Ovary (tissue), 9 donors: ENCODE results near the gene AKAP7. TPM values are rescaled to one million over a fixed set of nuclear protein-coding genes. Genes with fewer than 3 reads are reported as not detected.
"Not testable (repeated sequence)": the region's sequence is repeated elsewhere in the genome, so short reads cannot be mapped to it uniquely, and the experiment has no call there.

Experiments
- DNase-seq, 5 donors: peaks; one replicate each; pipeline ENCODE4 v3.0.0-alpha.2; 2019 to 2020
- H3K27ac ChIP-seq, 2 donors: fragments of 200-600 bp; one replicate each; pipeline versions ENCODE4 v1.5.1 to v1.8.0; 2019 to 2022
- H3K27me3 ChIP-seq: fragments of 200-600 bp; one replicate; pipeline ENCODE4 v1.8.0; 2022
- H3K36me3 ChIP-seq: fragments of 200-600 bp; sonication (generic); one replicate; pipeline ENCODE4 v1.5.1; 2019
- H3K4me1 ChIP-seq: one replicate; pipeline ENCODE4 v1.8.1; 2013; ENCODE audit warnings: mild to moderate bottlenecking, moderate library complexity; ENCODE audit not compliant: insufficient read depth
- H3K4me3 ChIP-seq: fragments of 200-600 bp; sonication (generic); one replicate; pipeline ENCODE4 v1.5.1; 2017
- H3K9me3 ChIP-seq, 2 donors: fragments of 200-600 bp in 1 of 2; sonication (generic) in 1 of 2; one replicate each; pipeline versions ENCODE4 v1.5.1 to v1.8.1; 2013 to 2019; ENCODE audit warnings: mild to moderate bottlenecking in 1 of 2, moderate library complexity in 1 of 2
- CTCF ChIP-seq, 3 donors: fragments of 450-650 bp in 2 of 3; fragments of 200-600 bp in 1 of 3; IDR thresholded peaks; one replicate each; pipeline versions ENCODE4 v1.5.1 to v1.8.0; 2016 to 2022; ENCODE audit warnings: antibody characterized with exemption in 3 of 3, mild to moderate bottlenecking in 1 of 3
- EP300 ChIP-seq: sonication (generic); formaldehyde crosslinking; IDR thresholded peaks from one replicate; pipeline ENCODE4 v1.6.1; 2017; ENCODE audit warnings: antibody characterized with exemption
- POLR2A ChIP-seq: fragments of 450-650 bp; IDR thresholded peaks from one replicate; pipeline ENCODE4 v1.6.1; 2017; ENCODE audit warnings: antibody characterized with exemption, mild to moderate bottlenecking, moderate library complexity
- WGBS, 3 donors: extraction: QIAGEN DNeasy Blood & Tissue Kit in 1 of 3; methylation state at CpG; one replicate each; pipeline versions ENCODE4 v1.1.5 to v1.1.7; 2013 to 2017; 5-methylcytosine and 5-hydroxymethylcytosine counted together
- intact Hi-C, 4 donors: fragments of 100-400 bp; cut with DNase I; formaldehyde crosslinking; loops; one replicate each; pipeline versions ENCODE4 v1.11.0 to v1.15.1; 2022 to 2023
- polyA plus RNA-seq, 2 donors: library from polyadenylated mRNA; stranded (reverse); fragments of 200-250 nt in 1 of 2; fragments of 350-450 nt in 1 of 2; fragmentation: Illumina TruSeq in 1 of 2; extraction: RNeasy Lipid Tissue Mini Kit (QIAGEN cat#74804) in 1 of 2; gene quantifications; one replicate each; pipeline ENCODE4 v1.2.3, GENCODE V29; 2013 to 2014
- total RNA-seq, 7 donors: library from RNA; depleted of rRNA in 2 of 7; stranded (reverse); fragments of >200 nt in 2 of 7; fragmentation: NEBNext Ultra II Directional in 3 of 7; extraction: Animal tissue kit (Norgen Biotek cat#: 25700) in 3 of 7; gene quantifications; one replicate each; pipeline versions ENCODE4 v1.1.0 to v1.2.4, GENCODE V29; 2016 to 2023
- donor health status: DM: no; HTN: no; CAD: no; lungs with moderate emphysema.
- donor health status: DM: no; HTN: no; CAD: no.
- donor health status: Bipolar disorder and iron deficiency.
- donor health status: DM: yes; HTN: yes; CAD: no.
- donor health status: DM: no; HTN: no; CAD: no.
- donor health status: DM: yes; HTN: yes; CAD: no.

The AKAP7 gene
- total and polyA plus RNA-seq, 9 donors: 8.4 to 38.5 (median 31.1) TPM

- intact Hi-C loops: no loop called here
These were observed 123.7 kb downstream of the AKAP7 start for GRCh38 chr6:131258816-131259476.

GRCh38 chr6:131260960-131261359 is 125.7 kb downstream of the AKAP7 start:
- H3K4me3 ChIP-seq, H3K36me3 ChIP-seq, H3K27me3 ChIP-seq, intact Hi-C loops, H3K9me3 ChIP-seq, H3K27ac ChIP-seq, H3K4me1 ChIP-seq, DNase-seq: not testable (repeated sequence)
- 87 to 98% (median 94%) methylated on average over 6 of the region's 6 CpGs for WGBS, 3 donors

More at GRCh38 chr6:131258816-131259476, 123.7 kb downstream of the AKAP7 start:
- H3K4me3 ChIP-seq: no peak overlapping the region
- no peak overlapping the region for H3K27ac ChIP-seq
- 24 to 37% (median 34%) methylated on average over 4 of the region's 4 CpGs for WGBS, 3 donors
- H3K9me3 ChIP-seq: no peaks in the 10 kb centered on the region
- H3K27me3 ChIP-seq: no peaks in the 10 kb centered on the region
- TF ChIP-seq CTCF (IDR thresholded peaks at IDR 0.05): no peak
- no peak for TF ChIP-seq EP300
- no peaks in the 10 kb centered on the region for H3K36me3 ChIP-seq
- no peak for DNase-seq
- H3K4me1 ChIP-seq: no peaks in the 10 kb centered on the region

GRCh38 chr6:131262060-131262459 is 126.8 kb downstream of the AKAP7 start:
- intact Hi-C loops: no loop called here
- H3K9me3 ChIP-seq: no peaks in the 10 kb centered on the region
- TF ChIP-seq POLR2A (no peak), EP300 (no peak), CTCF (IDR thresholded peaks at IDR 0.05) (no peak)
- H3K27ac ChIP-seq: no peak overlapping the region
- H3K27me3 ChIP-seq: no peaks in the 10 kb centered on the region
- WGBS, 3 donors: 94 to 98% (median 95%) methylated on average over 3 of the region's 3 CpGs
- H3K4me1 ChIP-seq: no peaks in the 10 kb centered on the region
- no peak for DNase-seq
- no peaks in the 10 kb centered on the region for H3K36me3 ChIP-seq
- no peak overlapping the region for H3K4me3 ChIP-seq

- Histone ChIP-seq H3K9me3 (no peaks in the 10 kb centered on the region), H3K4me1 (no peaks in the 10 kb centered on the region), H3K27me3 (no peaks in the 10 kb centered on the region), H3K36me3 (no peaks in the 10 kb centered on the region), H3K27ac (no peak overlapping the region), H3K4me3 (no peak overlapping the region)
- TF ChIP-seq CTCF (IDR thresholded peaks at IDR 0.05): no peak
- TF ChIP-seq EP300: no peak
- TF ChIP-seq POLR2A: no peak
- no peak for DNase-seq
- WGBS, 3 donors: 77 to 88% (median 81%) methylated on average over 4 of the region's 4 CpGs
- intact Hi-C loops: no loop called here
These were observed 130.7 kb downstream of the AKAP7 start for GRCh38 chr6:131265939-131266338.

GRCh38 chr6:131268303-131268702 is 133.0 kb downstream of the AKAP7 start:
- WGBS, 3 donors: 91 to 95% (median 94%) methylated on average over 5 of the region's 5 CpGs
- no peak for DNase-seq
- H3K36me3 ChIP-seq: no peaks in the 10 kb centered on the region
- H3K9me3 ChIP-seq: no peaks in the 10 kb centered on the region
- no peaks in the 10 kb centered on the region for H3K4me1 ChIP-seq
- H3K27ac ChIP-seq: no peak overlapping the region
- TF ChIP-seq CTCF (IDR thresholded peaks at IDR 0.05) (no peak), POLR2A (no peak), EP300 (no peak)
- H3K4me3 ChIP-seq: no peak overlapping the region
- intact Hi-C loops: no loop called here
- no peaks in the 10 kb centered on the region for H3K27me3 ChIP-seq
